Measurements from ENCODE around the gene INSL4. TPM values are rescaled to one million over a fixed set of nuclear protein-coding genes. Genes with fewer than 3 reads are reported as not detected.

The INSL4 gene
- total RNA-seq, 1 donor from 2014 or later: not detected

DNA sequence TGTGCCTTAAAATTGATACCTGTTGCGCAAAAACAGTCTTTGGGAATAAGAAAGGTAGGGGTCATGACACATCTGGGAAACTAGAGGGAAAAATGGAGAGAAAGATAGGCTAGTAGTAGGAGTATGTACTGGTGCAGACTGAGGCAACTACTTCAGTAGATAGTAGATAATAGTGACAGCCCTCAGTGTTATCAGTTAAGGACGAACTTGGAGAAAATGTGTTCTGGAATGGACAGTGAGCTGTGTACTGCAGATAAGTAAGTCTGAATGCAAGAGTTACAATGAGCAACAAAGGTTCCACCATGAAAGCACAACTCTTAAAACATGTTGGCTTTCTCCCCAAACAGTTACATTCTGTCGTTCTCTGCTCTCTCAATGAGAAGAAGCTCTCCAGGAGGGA is 39.2 kb upstream of the INSL4 start:
- intact Hi-C loops (cut with DNase I): no loop called here
- H3K4me3 ChIP-seq: no peak overlapping the region

DNA sequence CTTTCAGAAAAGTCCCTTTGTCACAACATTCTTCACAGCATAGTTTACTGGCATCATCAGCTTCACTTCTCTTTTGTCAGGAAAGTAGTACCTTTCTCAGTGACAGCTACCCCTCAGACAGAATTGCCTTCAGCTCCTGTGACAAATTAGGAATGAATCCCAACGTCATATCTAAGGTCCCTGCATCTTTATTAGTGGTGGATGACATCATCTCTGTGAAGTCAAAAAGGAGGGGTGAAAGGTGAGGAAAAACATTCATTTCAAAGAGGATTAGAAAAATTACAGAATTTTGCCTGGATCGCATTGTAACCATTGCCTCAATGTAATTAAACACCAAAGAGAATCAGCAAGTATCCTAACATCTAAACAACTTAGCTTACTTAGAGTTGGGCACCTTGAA is 37.9 kb upstream of the INSL4 start:
- DNase-seq (no peak), ATAC-seq (no peak)
- no peaks in the 10 kb centered on the region for H3K36me3 ChIP-seq
- H3K27ac ChIP-seq: no peak overlapping the region
- intact Hi-C loops (cut with DNase I): no loop called here
- no peaks in the 10 kb centered on the region for H3K27me3 ChIP-seq
- H3K4me3 ChIP-seq: no peak overlapping the region
- no peaks in the 10 kb centered on the region for H3K4me1 ChIP-seq
- TF ChIP-seq, protein P1, sequence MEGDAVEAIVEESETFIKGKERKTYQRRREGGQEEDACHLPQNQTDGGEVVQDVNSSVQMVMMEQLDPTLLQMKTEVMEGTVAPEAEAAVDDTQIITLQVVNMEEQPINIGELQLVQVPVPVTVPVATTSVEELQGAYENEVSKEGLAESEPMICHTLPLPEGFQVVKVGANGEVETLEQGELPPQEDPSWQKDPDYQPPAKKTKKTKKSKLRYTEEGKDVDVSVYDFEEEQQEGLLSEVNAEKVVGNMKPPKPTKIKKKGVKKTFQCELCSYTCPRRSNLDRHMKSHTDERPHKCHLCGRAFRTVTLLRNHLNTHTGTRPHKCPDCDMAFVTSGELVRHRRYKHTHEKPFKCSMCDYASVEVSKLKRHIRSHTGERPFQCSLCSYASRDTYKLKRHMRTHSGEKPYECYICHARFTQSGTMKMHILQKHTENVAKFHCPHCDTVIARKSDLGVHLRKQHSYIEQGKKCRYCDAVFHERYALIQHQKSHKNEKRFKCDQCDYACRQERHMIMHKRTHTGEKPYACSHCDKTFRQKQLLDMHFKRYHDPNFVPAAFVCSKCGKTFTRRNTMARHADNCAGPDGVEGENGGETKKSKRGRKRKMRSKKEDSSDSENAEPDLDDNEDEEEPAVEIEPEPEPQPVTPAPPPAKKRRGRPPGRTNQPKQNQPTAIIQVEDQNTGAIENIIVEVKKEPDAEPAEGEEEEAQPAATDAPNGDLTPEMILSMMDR (IDR thresholded peaks at IDR 0.05): no peak
- no peaks in the 10 kb centered on the region for H3K9me3 ChIP-seq

More for the DNA sequence above, 39.2 kb upstream of the INSL4 start:
- DNase-seq (no peak), ATAC-seq (no peak)
- no peak overlapping the region for H3K27ac ChIP-seq
- no peaks in the 10 kb centered on the region for H3K4me1 ChIP-seq
- H3K9me3 ChIP-seq: no peaks in the 10 kb centered on the region
- TF ChIP-seq, protein P1 (IDR thresholded peaks at IDR 0.05): no peak
- no peaks in the 10 kb centered on the region for H3K36me3 ChIP-seq
- no peaks in the 10 kb centered on the region for H3K27me3 ChIP-seq

DNA sequence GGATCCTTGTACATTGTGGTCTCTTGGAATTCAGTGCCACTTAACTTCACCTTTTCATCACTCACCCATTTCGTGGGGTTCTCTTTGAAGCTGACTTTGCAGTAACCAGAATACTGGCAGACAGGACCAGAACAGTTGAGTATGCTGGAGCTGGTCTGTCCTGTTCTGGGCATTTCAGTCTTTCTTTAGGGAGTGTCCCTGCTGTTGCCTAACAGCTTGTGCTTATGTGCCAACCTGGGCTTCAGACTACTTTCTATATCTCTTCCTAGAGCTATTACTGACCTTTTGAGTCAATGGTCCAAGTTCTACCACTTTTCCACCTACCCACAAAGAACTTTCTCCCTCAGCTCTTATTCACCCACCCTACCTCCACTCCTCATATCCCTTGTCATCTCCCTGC is 35.8 kb upstream of the INSL4 start:
- Histone ChIP-seq H3K4me1 (no peaks in the 10 kb centered on the region), H3K4me3 (no peak overlapping the region), H3K27me3 (no peaks in the 10 kb centered on the region), H3K9me3 (no peaks in the 10 kb centered on the region), H3K27ac (no peak overlapping the region), H3K36me3 (no peaks in the 10 kb centered on the region)
- DNase-seq (no peak), ATAC-seq (peak; percentile 59)
- intact Hi-C loops (cut with DNase I): no loop called here
- TF ChIP-seq, protein P1 (IDR thresholded peaks at IDR 0.05): no peak

DNA sequence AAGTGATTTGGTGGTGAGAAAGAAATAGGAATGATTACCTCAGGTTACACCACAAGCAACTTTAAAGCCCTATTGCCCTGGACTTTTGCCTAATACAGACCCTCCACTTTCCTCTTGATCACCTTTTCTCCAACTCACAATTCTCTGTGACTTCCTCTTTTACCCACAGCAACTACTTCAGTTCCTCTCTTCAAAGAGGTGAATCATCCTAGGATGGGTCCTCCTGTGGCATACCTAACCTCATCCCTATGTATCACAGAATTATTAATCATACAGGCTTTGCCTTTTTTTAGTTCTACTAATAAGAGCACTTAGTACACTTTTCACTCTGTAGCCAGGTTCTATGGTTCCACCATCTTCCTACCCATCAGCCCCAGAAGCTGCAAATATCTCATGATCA is 26.1 kb upstream of the INSL4 start:
- DNase-seq (no peak), ATAC-seq (no peak)
- Histone ChIP-seq H3K4me1 (no peaks in the 10 kb centered on the region), H3K36me3 (no peaks in the 10 kb centered on the region), H3K9me3 (no peaks in the 10 kb centered on the region), H3K4me3 (no peak overlapping the region), H3K27ac (no peak overlapping the region), H3K27me3 (no peaks in the 10 kb centered on the region)
- intact Hi-C loops (cut with DNase I): no loop called here
- TF ChIP-seq, protein P1 (IDR thresholded peaks at IDR 0.05): no peak

DNA sequence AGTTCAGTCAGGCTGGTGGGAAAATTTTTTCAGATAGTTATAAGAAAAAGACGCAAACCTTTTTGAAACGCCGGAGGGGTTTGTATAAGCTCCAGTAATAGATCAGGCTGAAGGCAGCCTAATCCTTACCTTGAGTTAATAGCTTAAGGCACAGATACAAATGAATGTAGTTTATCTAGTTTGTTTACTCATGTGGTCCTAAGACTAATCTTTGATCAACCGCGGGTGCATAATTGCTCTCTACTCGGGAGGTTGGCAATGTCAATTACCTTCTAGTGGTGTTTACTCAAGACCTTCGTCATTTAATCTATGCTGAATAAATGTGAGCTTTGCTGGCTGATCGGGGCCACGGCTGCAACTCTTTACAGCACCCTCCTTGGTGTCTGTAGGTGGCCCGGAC is 665 bp upstream of the INSL4 start:
- Histone ChIP-seq H3K36me3 (no peaks in the 10 kb centered on the region), H3K27ac (no peak overlapping the region), H3K9me3 (no peaks in the 10 kb centered on the region), H3K4me3 (no peak overlapping the region), H3K4me1 (no peaks in the 10 kb centered on the region), H3K27me3 (no peaks in the 10 kb centered on the region)
- ATAC-seq (no peak), DNase-seq (no peak)
- intact Hi-C loops (cut with DNase I): no loop called here
- TF ChIP-seq, protein P1 (IDR thresholded peaks at IDR 0.05): no peak

All from upper lobe of right lung (tissue), 1 donor.